GM21381 (cell line): ENCODE results near the gene HBG1.
"Not testable (repeated sequence)": the region's sequence is repeated elsewhere in the genome, so short reads cannot be mapped to it uniquely, and the experiment has no call there.

Experiments used
- ATAC-seq: cut with Tn5 transposase; IDR thresholded peaks from one replicate; pipeline ENCODE4 v1.9.1; 2021; ENCODE audit warnings: mild to moderate bottlenecking, moderate library complexity; ENCODE audit not compliant: unreplicated experiment

HBG1 gene

GRCh38 chr11:5248498-5248897, 1.2 kb downstream of the HBG1 start:
- not testable (repeated sequence) for ATAC-seq

- no peak for ATAC-seq
Observed at GRCh38 chr11:5247472-5248192, 2.0 kb downstream of the HBG1 start.

GRCh38 chr11:5246772-5247471, 2.7 kb downstream of the HBG1 start:
- no peak for ATAC-seq

- ATAC-seq, result no peak
Observed at GRCh38 chr11:5245155-5245554, 4.5 kb downstream of the HBG1 start.

- ATAC-seq, result no peak
Observed at GRCh38 chr11:5243816-5244180, 5.9 kb downstream of the HBG1 start.

- ATAC-seq, result no peak
Observed at GRCh38 chr11:5242933-5243815, 6.5 kb downstream of the HBG1 start.

- no peak for ATAC-seq
Observed at GRCh38 chr11:5242208-5242607, 7.4 kb downstream of the HBG1 start.

GRCh38 chr11:5241458-5241857, 8.2 kb downstream of the HBG1 start:
- no peak for ATAC-seq

- ATAC-seq, result no peak
Observed at GRCh38 chr11:5240458-5240857, 9.2 kb downstream of the HBG1 start.

- ATAC-seq, result no peak
Observed at GRCh38 chr11:5240056-5240455, 9.6 kb downstream of the HBG1 start.

GRCh38 chr11:5239046-5239445, 10.6 kb downstream of the HBG1 start:
- ATAC-seq, result no peak

GRCh38 chr11:5238486-5238885, 11.2 kb downstream of the HBG1 start:
- ATAC-seq, result no peak

GRCh38 chr11:5237420-5237819, 12.2 kb downstream of the HBG1 start:
- no peak for ATAC-seq

GRCh38 chr11:5235364-5236095, 14.1 kb downstream of the HBG1 start:
- ATAC-seq, result no peak

- ATAC-seq, result peak; percentile 86
Observed at GRCh38 chr11:5234381-5234834, 15.2 kb downstream of the HBG1 start, which contains the start of gene HBD. Gene HBD, minus strand, starts transcription at chr11:5234483. Its CDS starts 50 bp downstream, at chr11:5234433.

- no peak for ATAC-seq
Observed at GRCh38 chr11:5233307-5233706, 16.4 kb downstream of the HBG1 start.

GRCh38 chr11:5232821-5233220, 16.8 kb downstream of the HBG1 start:
- ATAC-seq, result no peak

GRCh38 chr11:5232176-5232575, 17.5 kb downstream of the HBG1 start:
- no peak for ATAC-seq

GRCh38 chr11:5231111-5231510, 18.5 kb downstream of the HBG1 start:
- ATAC-seq, result no peak

GRCh38 chr11:5230266-5230665, 19.4 kb downstream of the HBG1 start:
- ATAC-seq, result no peak

- ATAC-seq, result no peak
Observed at GRCh38 chr11:5229796-5230195, 19.9 kb downstream of the HBG1 start.
